HG03097 (cell line): ENCODE results near the gene SLC12A7.
A peak's percentile ranks its signal among the peaks of the same experiment; 100 is the strongest.
"Not testable (repeated sequence)": the region's sequence is repeated elsewhere in the genome, so short reads cannot be mapped to it uniquely, and the experiment has no call there.

ENCODE experiments used
- ATAC-seq: cut with Tn5 transposase; IDR thresholded peaks from one replicate; pipeline ENCODE4 v1.9.1; 2021; ENCODE audit not compliant: unreplicated experiment, low FRiP score

SLC12A7 gene

DNA sequence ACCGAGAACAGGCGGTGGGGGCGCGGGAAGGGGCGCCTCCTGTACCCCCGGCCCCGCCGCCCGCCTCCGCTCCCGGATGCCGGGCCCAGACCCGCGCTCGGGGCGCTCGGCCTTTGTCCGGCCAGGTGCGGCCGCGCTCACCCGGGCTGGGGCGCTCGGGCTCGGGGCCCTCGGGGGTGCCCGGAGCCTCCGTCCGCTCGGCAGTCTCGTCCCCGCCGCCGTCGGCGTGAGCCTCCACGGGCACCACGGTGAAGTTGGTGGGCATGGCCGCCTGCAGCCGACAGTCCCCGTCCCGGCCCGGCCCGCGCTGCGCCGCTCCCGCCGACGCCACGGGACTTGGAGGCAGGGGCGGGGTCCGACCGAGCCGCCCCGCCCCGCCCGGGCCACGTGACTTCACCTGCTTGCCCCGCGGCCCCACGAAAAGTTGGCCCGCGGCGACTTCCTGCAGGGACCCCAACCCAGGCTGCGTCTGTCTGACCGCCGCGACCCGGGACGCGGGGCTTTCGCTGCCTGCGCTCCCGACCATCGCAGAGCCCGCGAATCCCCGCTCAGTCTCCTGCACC, at the start of gene SLC12A7:
TSS of gene SLC12A7 (minus strand) at position 337 of the 563 bp plus-strand sequence. CDS start at position 265, 72 bp downstream.
- ATAC-seq, result peak; percentile 42

DNA sequence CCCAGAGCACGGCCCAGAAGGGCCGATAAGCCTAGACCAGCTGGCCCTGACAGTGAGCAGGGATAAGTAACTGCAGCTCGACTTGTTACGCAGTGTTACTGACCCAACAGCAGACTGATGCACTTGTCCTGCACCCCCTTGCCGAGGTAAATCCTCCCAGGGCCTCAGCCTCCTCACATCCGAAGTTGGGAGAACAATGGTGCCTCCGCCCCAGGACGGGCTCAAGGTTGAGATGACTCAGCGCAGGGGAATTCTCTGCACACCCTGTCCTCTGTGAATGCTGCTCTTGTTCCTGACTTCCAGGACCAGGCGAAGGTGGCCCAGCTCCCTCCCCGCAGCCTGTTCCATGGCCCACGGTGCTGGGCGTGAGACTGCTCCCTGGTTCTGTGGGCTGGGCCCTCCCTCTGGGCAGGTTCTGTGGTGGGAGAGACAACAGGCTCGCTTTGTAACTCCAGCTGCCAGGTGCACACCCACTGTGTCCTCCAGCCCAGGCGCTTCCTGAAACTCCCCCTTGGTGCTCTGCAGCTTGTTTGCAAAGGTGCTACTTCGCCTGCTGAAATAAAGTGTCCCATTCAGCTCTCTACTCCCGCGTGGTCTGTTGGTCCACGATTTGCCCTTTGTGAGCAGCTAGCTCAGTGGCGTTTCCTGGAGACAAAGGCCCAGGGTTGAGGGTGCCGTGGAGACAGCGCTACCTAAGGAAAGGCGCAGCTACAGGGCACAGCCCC, 49.4 kb upstream of the SLC12A7 start:
- no peak for ATAC-seq

DNA sequence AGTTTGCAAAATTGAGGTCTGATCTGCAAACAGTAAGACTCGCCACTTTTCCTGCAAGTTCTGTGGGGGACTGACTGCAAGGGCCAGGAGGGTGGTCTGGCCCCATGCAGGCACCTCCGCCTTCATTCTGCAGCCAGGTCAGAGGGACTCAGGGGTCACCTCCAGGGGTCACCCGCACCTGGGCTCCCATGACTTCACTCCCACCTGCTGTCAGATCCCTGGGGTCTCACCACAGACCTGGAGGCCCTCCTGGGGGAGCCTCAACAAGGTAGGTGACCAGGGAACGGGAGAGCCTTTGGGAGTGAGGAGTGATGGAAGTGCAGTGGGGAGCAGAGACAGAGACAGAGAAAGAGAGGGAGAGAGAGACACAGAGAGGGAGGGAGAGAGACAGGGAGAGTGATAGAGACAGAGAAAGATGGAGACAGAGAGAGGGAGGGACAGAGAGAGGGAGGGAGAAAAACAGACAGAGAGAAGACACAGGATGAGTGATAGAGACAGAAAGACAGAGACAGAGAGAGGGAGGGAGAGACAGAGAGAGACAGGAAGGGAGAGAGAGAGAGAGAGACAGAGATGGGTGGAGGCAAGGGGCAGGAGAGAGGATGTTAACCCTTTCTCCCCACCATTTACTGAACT, 48.0 kb upstream of the SLC12A7 start:
- ATAC-seq, result no peak

DNA sequence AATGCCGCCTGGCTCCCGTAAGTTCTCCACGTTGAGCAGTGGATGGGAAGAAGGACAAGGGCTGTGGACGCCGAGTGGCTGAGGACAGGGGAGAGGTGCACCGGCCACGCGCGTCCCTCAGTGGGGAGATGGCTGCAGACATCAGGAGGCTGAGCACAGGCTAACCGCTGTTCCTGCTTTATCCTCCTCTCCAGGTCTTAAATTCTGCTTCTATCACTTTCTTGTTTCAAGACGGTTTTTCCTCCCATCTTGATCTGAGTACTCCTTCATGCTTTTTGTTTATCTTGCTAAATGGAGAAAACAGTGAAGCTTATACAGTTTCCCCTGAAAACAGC, 47.4 kb upstream of the SLC12A7 start:
- no peak for ATAC-seq

DNA sequence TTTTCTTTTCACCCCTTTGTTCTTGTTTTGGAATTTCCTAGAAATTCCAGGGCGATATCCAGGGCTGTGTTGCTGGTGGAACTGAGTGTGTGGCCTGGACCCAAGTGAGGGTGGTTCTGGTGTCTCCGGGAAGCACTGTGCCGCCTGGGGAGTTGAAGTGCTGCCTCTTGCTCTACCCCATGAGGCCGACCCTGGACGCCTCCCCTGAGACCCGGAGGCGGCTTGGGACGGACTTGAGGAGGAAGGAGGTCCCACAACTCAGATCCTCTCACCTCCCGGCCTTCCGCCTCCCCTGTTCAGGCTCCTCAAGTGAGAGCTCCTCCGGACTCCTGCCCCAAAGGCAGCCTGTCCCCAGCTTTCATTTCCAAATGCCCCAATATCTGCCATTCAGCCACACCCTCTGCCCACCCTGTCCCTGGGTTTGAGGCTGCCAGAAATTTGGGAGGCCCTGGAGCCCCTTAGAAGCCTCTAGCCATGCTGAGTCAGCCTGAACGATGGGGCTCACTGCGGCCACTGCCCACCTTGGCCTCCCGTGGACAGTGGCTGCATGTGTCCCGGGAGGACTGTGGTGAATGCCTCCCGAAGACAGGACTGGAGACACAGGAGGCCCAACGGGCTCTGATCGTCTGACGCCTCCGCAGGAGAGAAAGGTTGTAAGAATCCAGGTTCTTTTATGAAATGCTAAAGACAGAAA, 46.9 kb upstream of the SLC12A7 start:
- no peak for ATAC-seq

DNA sequence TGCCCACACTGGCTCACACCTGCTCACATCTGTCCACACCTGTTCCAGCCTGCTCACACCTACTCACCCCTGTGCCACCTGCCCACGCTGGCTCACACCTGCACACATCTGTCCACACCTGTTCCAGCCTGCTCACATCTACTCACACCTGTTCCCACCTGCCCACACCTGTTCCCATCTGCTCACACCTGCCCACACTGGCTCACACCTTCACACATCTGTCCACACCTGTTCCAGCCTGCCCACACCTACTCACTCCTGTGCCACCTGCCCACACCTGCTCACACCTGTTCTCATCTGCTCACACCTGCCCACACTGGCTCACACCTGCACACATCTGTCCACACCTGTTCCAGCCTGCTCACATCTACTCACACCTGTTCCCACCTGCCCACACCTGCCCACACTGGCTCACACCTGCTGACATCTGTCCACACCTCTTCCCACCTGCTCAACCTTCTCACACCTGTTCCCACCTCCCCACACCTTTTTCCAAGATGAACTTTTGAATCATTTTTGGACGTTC, 45.7 kb upstream of the SLC12A7 start:
- not testable (repeated sequence) for ATAC-seq

DNA sequence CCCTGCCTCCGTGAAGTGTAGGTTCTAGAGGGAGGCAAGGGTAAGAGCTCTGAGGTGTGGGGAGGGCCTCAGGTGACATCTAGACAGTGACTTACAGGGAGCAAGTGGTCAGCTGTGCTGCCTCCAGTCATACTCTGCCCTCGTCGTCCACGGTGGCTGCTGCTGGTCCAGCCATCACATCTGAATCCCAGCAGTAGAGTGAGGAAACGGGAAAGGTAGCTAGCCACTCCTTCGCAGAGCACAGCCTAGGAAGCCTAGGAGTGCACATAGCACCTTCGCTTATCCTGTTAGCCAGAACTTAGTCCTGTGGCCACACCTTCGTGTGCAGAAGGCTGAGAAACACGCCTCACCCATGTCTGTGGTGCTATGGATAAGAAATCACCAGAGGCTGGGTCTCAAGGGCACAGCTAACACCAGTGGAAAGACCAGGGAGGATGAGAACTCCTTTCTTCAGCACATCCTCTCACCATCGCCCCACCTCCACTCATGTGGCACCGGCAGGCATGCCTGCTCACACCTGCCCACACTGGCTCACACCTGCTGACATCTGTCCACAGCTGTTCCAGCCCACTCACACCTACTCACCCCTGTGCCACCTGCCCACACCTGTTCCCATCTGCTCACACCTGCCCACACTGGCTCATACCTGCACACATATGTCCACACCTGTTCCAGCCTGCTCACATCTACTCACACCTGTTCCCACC, 45.0 kb upstream of the SLC12A7 start:
- ATAC-seq, result no peak

DNA sequence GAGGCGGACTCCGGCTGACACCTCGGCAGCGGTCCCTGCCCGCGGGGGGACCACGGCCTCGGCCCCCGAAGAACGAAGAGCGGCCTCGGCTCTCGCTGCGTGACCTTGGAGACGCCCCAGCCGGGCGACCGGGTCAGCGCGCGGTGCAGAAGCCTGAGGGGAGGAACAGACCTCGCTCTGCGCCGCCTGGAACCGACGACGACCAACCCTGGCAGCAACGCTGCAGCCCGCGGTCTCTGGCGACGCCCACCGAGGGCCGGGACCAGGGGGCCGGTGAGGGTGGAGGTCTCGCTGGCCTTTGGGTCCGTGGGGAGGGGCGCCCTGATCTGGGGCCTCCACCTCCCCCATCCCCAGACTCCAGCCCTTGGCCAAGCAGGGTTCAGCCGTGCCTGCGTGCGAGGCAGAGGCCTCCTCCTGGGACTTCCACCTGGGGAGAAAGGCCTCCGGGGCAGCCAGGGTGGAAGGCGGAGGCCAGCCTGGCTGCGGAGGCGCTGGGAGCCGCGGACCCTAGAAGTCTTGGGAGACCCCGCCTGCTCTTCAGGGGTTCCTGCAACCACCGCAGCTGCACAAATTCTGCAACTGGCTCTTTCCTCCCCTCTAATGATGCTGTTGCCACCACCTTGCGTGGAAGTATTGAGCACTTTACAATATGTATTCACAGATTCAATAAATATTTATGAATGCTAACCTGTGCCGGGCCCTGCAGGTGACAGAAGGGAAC, 44.3 kb upstream of the SLC12A7 start:
- ATAC-seq, result no peak

DNA sequence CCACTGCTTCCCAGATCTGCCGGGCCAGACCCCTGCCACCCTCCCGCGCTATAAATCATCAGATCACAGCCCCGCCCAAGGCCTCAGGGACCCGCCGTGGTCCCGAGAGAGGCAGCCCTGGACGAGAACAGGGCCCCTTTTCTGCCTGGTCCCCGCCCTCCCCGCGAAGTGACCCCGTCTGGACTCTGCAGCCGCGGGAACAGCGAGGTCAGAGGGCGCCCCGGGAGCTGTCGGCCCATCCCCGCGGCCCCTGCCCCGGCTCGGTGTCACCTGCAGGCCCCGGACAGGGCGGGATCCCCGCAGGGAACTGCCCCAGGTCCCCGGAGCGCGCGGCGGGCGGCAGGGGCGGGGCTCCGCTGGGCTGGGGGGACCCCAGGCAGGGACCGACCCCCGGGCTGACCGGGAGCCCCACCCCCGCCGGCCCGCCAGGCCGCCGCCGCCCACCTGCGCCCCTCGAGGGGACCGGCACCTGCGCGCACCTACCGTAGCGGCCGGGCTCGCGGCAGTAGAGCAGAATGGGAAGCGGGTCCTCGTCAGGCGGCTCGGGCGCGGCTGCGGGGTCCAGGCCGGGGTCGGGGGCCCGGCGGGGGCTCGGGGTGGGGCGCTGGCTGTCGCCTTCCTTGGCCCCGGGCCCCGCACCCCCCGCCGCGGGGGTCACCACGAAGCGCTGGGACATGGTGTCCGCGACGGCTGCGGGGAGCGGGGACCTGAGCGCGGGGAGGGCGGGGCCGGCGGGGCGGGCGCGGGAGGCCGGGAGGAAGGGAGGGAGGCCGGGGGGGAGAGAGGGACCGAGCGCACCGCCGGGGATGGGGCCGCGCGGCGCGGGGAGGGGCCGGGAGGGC, 43.5 kb upstream of the SLC12A7 start:
- ATAC-seq, result no peak

DNA sequence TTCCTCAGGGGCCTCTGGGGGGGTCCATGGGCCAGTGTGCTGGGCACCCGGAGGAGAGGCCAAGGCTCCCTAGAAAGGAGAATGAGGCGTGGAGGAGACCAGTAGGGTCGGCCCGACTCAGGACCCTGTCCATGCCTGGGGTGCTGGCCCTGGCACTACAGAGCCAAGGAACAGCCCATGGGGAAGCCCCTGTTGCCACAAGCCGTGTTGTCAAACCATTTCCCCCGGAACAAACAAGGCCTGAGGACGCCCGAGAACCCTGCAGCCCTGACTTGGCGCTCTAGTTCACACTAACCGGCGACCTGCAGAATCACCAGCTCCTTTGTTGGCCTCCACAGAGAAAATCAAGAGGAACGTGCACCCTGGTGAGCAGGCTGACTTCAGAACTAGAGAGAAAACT, 41.6 kb upstream of the SLC12A7 start:
- no peak for ATAC-seq

DNA sequence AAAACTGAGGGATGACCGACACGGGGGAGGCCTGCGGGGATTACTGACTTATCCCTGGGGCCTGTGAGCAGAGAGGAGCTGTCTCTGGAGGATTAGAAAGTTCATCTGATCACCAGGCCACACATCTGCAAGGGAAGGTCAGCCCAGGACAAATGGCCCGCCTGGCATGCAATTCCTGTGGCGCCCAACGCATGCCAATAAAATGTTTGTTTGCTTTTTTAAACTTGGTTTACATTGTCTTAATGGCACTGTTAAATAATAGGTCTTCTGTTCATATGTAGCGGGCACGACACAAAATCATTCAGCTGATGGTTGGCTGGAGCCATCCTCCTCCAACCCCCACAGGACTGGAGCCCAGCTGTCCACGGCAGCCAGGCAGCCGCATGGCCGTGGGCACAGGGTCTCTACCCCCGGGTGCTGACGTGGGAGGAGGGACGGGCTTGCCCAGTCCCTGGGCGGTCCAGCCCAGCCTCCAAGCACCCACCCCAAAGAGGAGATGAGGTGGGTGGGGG, 41.0 kb upstream of the SLC12A7 start:
- ATAC-seq, result no peak

DNA sequence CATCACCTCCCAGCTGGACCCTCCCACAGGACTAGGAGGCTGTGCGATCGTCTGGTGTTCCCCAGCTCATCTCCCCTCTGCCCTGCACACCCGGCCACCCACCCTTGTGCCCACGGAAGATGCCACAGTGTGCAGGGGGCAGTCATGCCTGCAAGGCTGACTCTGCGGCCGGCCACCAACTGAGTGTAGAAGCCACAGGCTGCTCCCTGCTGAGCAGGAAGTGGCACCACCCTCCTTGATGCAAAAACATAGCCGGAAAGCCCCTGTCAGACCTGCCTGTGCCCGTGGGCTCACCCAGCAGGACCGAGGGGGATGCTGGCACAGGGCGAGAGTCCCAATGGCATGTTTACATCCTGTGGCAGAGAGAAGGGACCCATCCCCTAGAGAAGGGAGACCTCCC, 40.3 kb upstream of the SLC12A7 start:
- peak; percentile 55 for ATAC-seq

DNA sequence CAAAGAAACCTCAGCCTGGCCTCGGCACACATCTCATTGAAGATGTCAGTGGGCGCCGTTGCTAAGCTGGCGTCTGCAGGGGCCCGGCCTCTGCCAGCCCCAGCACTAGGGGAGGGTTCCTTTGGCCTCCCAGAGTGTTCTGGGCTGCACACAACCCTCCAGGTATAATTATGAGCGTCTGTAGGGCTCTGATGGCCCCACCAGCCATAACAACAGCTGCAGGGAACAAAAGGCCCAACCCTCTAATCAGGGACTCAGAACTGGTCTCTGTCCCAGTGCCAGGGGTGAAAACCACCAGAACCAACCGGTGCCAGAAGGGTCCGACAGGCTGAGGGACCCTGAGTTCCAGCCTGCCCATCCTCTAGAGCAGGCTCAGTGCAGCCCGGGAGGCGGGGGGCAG, 39.5 kb upstream of the SLC12A7 start:
- ATAC-seq, result no peak

DNA sequence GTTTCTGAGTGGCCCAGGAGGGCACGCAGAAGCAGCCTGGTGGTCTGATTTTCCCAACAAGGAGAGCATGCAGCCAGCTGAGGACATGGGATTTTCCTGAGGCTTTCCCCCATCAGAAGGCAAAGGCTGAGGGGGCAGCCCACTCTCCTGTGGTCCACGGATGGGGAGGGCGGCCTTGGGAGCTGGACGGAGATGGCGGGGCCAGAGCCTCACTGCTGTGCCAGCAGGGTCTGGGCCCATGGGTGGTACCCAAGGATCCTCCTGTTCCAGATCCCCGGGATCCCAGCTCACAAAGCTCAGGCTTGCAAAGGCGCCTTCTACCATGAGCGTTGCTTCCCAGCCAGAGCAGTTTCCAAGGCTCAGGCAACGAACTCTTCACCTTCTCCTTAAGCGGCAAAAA, 39.0 kb upstream of the SLC12A7 start:
- no peak for ATAC-seq

DNA sequence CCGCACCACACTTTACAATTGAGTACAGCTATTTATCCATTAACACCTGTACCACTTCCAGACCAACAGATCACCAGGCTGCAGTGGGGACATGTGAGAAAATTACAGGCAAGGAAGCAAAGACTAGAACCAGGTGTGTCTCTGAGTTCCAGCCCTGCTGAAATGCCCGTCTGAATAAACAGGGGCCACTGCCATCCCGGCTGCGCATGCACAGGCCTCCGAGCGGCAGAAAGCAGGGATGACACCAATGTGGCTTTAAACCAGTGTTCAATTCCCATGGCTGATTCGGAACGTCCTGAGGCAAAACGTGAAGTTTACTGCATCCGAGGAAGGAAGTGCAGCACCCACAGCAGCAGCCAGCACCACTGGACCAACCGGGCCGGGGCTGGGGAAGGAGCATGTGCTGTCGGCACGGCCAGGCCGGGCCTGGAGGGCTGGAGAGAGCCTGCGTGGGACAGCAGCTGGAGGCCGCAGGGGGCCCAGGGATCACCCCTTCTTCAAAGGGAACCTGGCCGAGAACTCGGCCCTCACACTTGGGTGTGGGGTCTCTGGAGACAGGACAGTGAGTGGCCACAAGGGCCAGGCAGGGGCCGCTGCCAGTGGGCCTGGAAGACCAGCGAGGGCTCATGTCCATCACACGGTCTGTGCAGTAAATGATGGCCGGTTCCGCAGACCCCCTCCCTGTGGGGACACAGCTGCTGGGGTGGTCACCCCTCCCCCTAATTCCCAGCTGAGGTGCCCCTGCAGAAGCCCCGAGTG, 33.0 kb upstream of the SLC12A7 start:
- no peak for ATAC-seq

DNA sequence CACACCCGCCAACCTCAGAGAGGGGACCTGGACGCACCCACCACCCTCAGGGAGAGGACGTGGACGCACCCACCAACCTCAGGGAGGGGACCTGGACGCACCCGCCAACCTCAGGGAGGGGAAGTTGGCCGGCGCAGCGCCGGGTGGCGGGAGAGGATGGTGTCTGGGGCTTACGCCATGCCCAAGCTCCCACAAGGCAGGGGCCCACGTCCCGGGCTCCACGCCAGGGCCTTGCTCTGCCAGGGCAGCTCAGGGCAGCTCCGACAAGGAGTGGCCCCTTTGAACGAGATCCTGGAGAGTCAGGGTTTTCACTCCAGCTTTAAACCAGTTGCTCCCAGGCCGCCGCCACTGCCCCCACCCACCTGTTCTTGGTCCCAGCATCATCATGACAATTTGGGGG, 32.2 kb upstream of the SLC12A7 start:
- no peak for ATAC-seq

DNA sequence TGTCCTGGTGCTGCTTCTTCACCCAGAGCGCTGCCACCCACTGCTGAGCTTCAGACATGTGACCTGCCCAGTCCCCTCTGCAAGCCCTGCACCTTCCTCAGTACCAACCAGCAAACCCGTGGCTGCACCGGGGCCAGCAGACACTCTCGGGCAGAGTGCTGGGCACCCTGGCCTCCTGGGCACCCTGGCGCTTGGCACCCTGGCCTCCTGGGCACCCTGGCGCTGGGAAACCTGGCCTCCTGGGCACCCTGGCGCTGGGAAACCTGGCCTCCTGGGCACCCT, 31.7 kb upstream of the SLC12A7 start:
- no peak for ATAC-seq

DNA sequence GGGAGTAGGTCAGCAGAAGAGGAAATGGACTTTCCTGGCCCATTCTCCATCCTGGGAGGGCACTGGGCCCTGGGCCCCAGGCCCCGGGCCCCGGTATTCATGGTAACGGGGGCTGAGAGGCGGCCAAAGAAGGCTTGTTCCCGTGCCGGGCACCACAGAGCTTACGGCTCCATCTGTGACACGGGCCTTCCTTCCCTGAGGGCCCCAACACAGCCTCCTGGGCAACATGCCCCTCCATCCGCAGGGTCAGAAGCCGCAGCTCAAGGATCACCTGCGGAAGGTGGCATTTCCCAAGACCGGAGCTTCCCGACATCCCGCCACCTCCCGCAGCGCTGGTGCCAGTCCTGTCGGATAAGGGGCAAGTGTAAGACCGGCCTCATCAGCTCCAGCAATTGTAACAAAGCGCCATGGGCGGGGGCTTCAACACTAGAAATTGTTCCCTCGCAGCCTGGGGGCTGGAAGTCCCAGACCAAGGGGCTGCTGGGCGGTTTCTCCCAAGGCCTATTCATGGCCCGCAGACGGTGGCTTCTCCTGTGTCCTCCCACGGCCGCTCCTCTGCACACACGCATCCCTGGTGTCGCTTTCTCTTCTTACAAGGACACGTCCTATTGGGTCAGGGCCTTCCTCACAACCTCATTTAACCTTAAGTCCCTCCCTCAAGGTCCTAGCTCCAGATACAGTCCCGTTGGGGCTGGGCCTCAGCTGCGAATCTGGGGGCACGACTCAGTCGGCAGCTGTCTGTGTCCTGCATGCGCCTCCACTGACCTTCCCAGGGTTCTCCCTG, 31.2 kb upstream of the SLC12A7 start:
- ATAC-seq, result no peak
